ENCODE results near the gene DCTN2.
"Not testable (repeated sequence)": the region's sequence is repeated elsewhere in the genome, so short reads cannot be mapped to it uniquely, and the experiment has no call there.

- TF ChIP-seq POLR2A, CTCF (IDR thresholded peaks at IDR 0.05): not testable (repeated sequence)
Measured at GRCh38 chr12:57517718-57518117, 29.3 kb downstream of the DCTN2 start.

All from testis (tissue), 2 donors.